ENCODE measurements around the gene TIMM22.

The TIMM22 gene

DNA sequence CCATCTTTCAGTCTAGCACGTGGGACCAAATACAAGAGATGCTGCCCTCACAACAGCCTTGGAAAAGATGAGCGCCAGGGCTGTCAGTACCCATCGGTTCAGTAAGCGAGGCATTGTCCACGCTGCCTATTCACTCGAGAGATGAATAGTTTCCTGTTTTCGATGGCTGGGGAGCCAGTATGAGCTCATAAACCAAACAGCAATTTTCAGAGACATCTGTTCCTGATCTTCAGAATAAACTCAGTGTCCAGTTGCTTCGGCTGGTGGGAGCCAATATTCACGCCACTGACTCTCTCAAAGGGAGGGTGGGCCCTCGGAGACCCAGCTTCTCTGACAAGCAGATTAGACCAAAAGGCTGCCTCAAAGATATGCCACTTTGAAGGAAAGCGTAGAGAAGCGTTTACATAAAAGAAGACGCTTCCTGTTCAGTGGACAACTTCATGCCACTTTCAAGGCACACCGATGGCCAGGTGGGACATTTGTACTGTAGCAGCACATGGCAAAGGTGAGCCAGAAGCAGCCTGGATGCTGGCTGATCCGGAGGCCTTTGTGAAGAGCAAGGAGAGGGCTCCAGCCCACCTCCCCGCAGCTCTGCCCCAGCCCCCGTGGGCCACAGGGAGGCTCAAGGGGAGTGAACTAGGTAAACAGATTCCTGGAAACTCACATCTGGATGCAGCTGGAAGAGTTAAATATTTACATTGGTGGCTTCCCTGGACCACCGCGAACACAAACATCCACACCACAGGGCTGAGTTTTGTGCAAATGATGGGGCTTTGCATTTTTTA, 6.0 kb downstream of the TIMM22 start:
- no peak for TF ChIP-seq POLR2A (IDR thresholded peaks at IDR 0.05; ENCODE audit: low read length)
- TF ChIP-seq GATA1 (IDR thresholded peaks at IDR 0.05; ENCODE audit: low read depth, low read length) = no peak
- no peak for DNase-seq

DNA sequence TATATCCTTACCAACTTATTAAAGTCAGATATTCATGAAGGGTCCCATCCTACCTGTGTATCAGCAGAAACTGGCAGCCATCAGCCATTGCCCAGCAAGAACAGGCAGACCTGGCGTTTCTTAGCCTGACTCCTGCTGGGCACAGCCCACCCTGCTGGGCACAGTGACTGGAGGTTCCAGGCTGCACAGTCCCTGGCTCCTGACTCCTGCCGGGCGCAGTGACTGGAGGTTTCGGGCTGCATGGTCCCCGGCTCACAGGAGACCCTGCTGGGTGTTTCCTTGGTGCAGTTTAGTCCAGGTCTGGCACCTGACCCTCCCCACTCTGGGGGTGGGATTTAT, 6.7 kb downstream of the TIMM22 start:
- TF ChIP-seq POLR2A (IDR thresholded peaks at IDR 0.05; ENCODE audit: low read length) (no peak), GATA1 (IDR thresholded peaks at IDR 0.05; ENCODE audit: low read depth, low read length) (no peak)
- no peak for DNase-seq

GRCh38 chr17:1003972-1004768, 7.2 kb downstream of the TIMM22 start:
- no peak for TF ChIP-seq GATA1 (IDR thresholded peaks at IDR 0.05; ENCODE audit: low read depth, low read length)
- no peak for TF ChIP-seq POLR2A (IDR thresholded peaks at IDR 0.05; ENCODE audit: low read length)
- DNase-seq = no peak

DNA sequence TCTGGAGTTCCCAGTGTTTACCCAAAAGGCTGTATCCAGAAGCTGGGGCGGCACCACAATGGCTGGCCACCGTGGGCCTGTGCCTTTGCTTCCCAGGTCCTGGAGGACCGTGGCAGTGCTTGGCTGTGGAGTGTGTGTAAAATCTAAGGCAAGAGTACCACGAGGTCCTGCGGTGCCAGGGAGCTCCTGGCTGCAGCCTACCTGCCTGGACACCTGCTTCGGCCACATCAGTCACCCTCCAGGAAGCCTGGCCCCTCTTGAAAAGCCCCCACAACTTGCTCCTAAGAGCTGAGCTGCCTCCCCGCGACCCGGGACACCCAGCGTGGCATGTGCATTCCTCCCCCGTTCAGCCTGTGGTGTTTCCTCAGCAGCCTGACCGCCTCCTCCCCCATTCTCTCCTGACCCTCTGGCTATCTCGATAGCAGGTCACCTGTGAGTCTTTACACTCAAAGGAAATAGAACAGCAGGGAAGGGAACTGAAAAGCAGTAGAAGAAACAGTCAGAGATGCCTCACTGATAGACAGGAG, 7.9 kb downstream of the TIMM22 start:
- no peak for DNase-seq
- TF ChIP-seq GATA1 (IDR thresholded peaks at IDR 0.05; ENCODE audit: low read depth, low read length) = no peak
- TF ChIP-seq POLR2A (IDR thresholded peaks at IDR 0.05; ENCODE audit: low read length) = no peak

DNA sequence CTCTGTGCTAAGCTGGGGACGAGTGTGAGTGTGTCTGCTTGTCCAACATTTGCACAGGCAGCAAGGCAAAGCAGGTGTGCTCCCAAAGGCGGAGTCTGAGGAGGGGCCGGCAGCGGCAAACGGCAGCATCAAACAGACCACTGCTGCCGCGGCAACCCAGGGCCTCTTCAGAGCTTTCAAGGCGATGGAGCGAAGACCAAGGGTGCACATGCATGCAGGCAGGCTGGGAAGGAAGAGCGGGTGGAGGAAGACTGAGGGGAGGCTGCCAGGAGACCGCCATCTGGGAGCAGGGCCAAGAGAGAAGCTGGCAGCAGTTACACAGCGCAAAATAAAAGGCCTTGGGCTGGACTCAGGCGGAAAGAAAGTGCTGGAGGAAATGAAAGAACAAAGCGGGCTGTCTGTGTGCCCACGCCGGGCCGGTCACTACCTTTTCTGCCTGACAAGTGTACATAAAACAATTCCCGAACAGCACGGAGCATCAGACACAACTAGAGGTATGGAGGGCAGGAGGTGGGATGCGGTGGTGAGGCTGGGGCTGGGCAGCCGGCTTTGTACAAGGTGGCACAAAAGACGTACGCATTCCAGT, 8.5 kb downstream of the TIMM22 start:
- TF ChIP-seq GATA1 (IDR thresholded peaks at IDR 0.05; ENCODE audit: low read depth, low read length) (no peak), POLR2A (IDR thresholded peaks at IDR 0.05; ENCODE audit: low read length) (no peak)
- DNase-seq = peak in 1 of 2 experiments; percentile 12

DNA sequence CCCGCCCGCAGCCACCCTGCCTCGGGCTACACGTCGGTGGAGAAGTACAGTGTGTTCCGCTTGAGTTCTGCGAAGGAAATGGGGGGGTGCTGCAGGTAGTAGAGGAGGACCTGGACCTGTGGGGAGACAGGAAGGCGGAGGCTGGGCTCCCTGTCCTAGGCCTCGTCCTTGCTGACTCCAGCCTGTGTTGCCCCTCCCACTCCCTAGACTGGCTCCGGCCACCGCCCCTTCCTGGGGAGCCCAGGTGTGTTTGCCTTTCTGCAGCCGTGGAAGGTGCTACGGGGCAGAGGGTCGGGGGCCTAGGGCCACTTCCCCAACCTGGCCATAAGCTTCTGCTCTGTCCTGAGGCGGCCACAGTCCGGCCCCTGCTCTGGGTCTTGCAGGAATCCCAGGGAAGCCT, 9.1 kb downstream of the TIMM22 start:
- DNase-seq = no peak
- TF ChIP-seq POLR2A (IDR thresholded peaks at IDR 0.05; ENCODE audit: low read length) (no peak), GATA1 (IDR thresholded peaks at IDR 0.05; ENCODE audit: low read depth, low read length) (no peak)

DNA sequence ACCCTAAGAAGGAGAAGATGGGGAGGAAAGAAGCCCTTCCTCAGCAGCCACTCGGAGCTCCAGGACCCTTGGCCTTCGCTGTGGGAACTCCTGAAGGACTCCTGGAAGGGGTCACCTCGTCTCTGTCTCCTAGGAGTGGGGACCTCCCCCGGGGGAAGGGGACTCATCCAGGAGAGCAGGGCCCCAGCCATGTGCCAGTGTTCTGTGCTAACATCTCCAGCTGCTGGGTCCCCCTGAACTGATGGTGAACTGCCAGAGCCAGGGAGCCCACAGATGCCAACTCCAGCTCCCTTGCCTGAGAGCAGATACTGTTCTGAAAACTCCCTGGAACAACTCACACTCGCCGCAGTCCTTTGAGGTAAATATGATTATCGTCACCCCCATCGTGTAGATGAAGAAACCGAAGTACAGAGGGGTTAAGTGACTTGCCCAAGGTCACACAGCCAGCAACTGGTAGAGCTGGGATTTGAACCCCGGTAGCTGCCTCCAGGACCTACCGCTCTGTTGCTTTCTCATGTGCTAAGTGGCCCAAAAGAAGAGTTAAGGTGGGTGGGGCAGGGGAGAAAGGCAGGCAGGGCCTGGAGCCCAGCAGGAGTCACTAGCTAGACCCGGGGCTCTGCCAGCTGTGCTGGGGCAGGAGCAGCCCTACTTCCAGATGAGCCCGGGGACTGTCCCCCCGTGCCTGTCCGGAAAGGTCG, 10.5 kb downstream of the TIMM22 start:
- DNase-seq = no peak
- no peak for TF ChIP-seq GATA1 (IDR thresholded peaks at IDR 0.05; ENCODE audit: low read depth, low read length)
- TF ChIP-seq POLR2A (IDR thresholded peaks at IDR 0.05; ENCODE audit: low read length) = no peak

DNA sequence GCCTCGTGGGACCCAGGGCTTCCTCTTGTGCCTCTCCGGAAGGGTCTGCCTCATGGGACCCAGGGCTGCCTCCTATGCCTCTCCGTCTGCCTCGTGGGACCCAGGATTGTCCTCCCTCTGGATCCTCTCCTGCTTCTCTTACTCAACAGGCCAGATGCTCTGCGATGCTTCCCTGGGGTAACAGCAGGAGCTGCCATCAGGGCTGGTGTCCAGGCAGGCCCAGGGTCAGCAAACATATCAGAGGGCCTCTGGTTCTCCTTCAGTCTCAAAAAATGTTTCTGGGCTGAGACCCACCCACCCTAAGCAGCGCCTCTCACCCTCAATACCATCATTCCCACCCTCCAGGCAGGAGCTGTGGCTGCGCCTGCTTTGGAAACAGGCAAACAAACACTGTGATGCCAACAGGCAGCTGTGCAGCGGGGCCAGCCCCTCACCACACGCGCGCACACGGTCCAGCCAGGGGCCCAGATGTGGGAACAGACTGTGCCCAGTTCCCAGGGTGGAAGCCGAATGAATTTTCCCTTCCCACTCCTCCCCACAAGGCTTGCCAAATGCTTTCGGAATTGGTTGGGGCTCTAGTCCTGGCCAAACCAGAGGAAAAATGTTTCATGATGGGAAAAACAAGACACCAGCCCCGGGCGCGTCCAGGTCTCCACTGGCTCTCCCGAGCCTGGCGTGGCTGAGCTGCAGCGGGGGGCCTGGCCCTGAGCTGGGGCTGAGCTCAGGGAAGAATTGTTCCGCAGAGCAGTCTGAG, 11.3 kb downstream of the TIMM22 start:
- no peak for DNase-seq
- TF ChIP-seq POLR2A (IDR thresholded peaks at IDR 0.05; ENCODE audit: low read length) (no peak), GATA1 (IDR thresholded peaks at IDR 0.05; ENCODE audit: low read depth, low read length) (no peak)

DNA sequence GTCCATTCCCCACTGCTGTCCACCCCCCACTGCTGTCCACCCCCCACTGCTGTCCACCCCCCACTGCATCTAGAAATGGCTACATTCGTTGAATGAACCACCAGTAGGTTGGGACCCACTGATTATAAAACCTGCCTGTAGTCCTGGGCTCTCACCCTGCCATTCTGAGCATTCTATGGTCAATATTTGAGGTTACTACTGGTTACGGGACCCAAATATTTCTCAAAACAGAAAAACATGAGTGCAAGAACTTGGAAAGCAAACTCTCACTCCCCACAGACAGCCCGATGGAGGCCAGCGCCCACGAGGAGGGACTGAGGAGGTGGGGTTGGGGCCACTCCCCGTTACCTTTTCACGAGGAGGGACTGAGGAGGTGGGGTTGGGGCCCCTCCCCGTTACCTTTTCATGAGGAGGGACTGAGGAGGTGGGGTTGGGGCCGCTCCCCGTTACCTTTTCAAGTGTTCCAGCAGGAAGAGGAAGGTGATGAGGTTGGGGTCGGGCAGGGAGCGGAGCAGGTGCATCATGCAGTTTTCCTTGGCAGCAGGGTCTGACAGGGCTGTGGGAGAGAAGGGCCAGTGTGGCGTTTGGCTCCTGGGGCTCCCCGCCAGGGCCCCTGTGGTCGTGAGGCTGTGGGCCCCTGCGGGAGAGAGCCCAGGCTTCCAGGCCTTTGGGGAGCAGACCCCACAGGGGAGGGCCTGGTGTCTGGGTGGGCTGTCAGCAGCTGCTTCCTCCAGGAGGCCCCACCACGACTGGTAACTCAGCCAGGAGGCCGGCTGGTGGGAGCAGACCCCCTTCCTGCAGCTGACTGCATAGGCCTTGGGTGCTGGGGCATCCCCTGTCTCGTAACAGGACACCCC, 12.5 kb downstream of the TIMM22 start:
- no peak for DNase-seq
- no peak for TF ChIP-seq GATA1 (IDR thresholded peaks at IDR 0.05; ENCODE audit: low read depth, low read length)
- no peak for TF ChIP-seq POLR2A (IDR thresholded peaks at IDR 0.05; ENCODE audit: low read length)

DNA sequence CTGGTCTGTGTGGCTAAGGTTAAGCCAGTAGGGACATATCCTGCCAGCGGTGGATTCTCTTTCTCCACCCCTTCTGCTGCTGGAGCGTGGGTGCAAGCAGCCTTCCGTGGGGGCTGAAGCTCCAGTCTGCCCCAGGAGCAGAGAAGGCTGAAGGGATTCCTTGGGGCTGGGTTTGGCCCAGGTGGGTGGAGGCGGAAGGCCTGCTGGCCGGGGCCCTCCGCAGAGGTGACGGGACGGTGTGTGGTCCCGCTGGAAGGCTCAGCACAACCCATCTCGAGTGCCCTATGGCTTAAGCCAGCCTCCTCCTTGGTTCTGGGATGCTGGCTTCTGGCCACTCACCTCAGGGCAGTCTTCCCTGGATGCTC, 13.1 kb downstream of the TIMM22 start:
- TF ChIP-seq GATA1 (IDR thresholded peaks at IDR 0.05; ENCODE audit: low read depth, low read length) (no peak), POLR2A (IDR thresholded peaks at IDR 0.05; ENCODE audit: low read length) (no peak)
- no peak for DNase-seq

- TF ChIP-seq GATA1 (IDR thresholded peaks at IDR 0.05; ENCODE audit: low read depth, low read length) = no peak
- TF ChIP-seq POLR2A (IDR thresholded peaks at IDR 0.05; ENCODE audit: low read length) = no peak
- no peak for DNase-seq
Observed at GRCh38 chr17:1010586-1010985, 13.7 kb downstream of the TIMM22 start.

GRCh38 chr17:1011138-1011537, 14.2 kb downstream of the TIMM22 start:
- TF ChIP-seq POLR2A (IDR thresholded peaks at IDR 0.05; ENCODE audit: low read length) = no peak
- no peak for TF ChIP-seq GATA1 (IDR thresholded peaks at IDR 0.05; ENCODE audit: low read depth, low read length)
- no peak for DNase-seq

Data from erythroblast (primary cell).